Epithelial cell of proximal tubule (primary cell): ENCODE data around the gene CEP128. TPM values are rescaled to one million over a fixed set of nuclear protein-coding genes. Genes with fewer than 3 reads are reported as not detected.

ENCODE experiments used
- DNase-seq: peaks from one replicate; pipeline ENCODE4 v3.0.0-alpha.2; 2011; ENCODE audit warnings: low read depth
- H3K4me3 ChIP-seq: 2 replicates; pipeline ENCODE4 v1.5.1; 2011; ENCODE audit warnings: low read depth, mild to moderate bottlenecking, low read length
- CTCF ChIP-seq: conservative IDR thresholded peaks from 2 replicates; pipeline ENCODE4 v1.5.1; 2012; ENCODE audit warnings: low read depth, mild to moderate bottlenecking, low read length
- total RNA-seq: library from RNA; depleted of rRNA; stranded (reverse); fragments of >200 nt; gene quantifications from 2 replicates; pipeline ENCODE4 v1.2.3, GENCODE V29; 2015

CEP128 gene
- total RNA-seq, 1 donor from 2014 or later = 5.2 TPM

GRCh38 chr14:80620434-80620833 is 321.1 kb downstream of the CEP128 start:
- H3K4me3 ChIP-seq = no peak overlapping the region
- TF ChIP-seq CTCF = no peak
- DNase-seq = no peak

- DNase-seq = no peak
- no peak for TF ChIP-seq CTCF
- no peak overlapping the region for H3K4me3 ChIP-seq
Measured at GRCh38 chr14:80618751-80619329, 322.7 kb downstream of the CEP128 start.

GRCh38 chr14:80615831-80616230 is 325.7 kb downstream of the CEP128 start:
- no peak for DNase-seq
- no peak for TF ChIP-seq CTCF

GRCh38 chr14:80609055-80609454 is 332.5 kb downstream of the CEP128 start:
- TF ChIP-seq CTCF = no peak
- DNase-seq = no peak
- H3K4me3 ChIP-seq = no peak overlapping the region

More at GRCh38 chr14:80615831-80616230, 325.7 kb downstream of the CEP128 start:
- no peak overlapping the region for H3K4me3 ChIP-seq

- H3K4me3 ChIP-seq = no peak overlapping the region
- no peak for TF ChIP-seq CTCF
- no peak for DNase-seq
Measured at GRCh38 chr14:80608563-80608962, 333.0 kb downstream of the CEP128 start.

GRCh38 chr14:80607430-80608190 is 333.9 kb downstream of the CEP128 start:
- DNase-seq = no peak
- TF ChIP-seq CTCF = no peak
- H3K4me3 ChIP-seq = no peak overlapping the region
